MM.1S (cell line): ENCODE data around the gene RFX7.

ENCODE experiments used
- DNase-seq: peaks from one replicate; pipeline ENCODE4 v3.0.0-alpha.2; 2015
- H2AFZ ChIP-seq: fragments of 300-600 bp; sonication (generic); 2 replicates; pipeline ENCODE4 v1.6.0; 2016; ENCODE audit warnings: antibody characterized with exemption, low read length
- H3F3A ChIP-seq: fragments of 300-600 bp; sonication (generic); 2 replicates; pipeline ENCODE4 v1.6.1; 2016; ENCODE audit warnings: mild to moderate bottlenecking, antibody characterized with exemption, low read length, moderate library complexity, mixed read lengths; ENCODE audit not compliant: insufficient read depth
- H3K27ac ChIP-seq: fragments of 300-600 bp; sonication (generic); 2 replicates; pipeline ENCODE4 v1.5.1; 2016; ENCODE audit warnings: mild to moderate bottlenecking, low read length
- H3K27me3 ChIP-seq: fragments of 300-600 bp; sonication (generic); replicated peaks from 2 replicates; pipeline ENCODE4 v1.6.0; 2016; ENCODE audit warnings: low read length; ENCODE audit not compliant: insufficient read depth
- H3K36me3 ChIP-seq: fragments of 300-600 bp; sonication (generic); replicated peaks from 2 replicates; pipeline ENCODE4 v1.6.1; 2016; ENCODE audit warnings: mild to moderate bottlenecking, low read length, mixed read lengths; ENCODE audit not compliant: insufficient read depth
- H3K4me1 ChIP-seq: fragments of 300-600 bp; sonication (generic); 2 replicates; pipeline ENCODE4 v1.6.1; 2016; ENCODE audit warnings: low read length, mixed read lengths
- H3K4me2 ChIP-seq: fragments of 300-600 bp; sonication (generic); 2 replicates; pipeline ENCODE4 v1.6.0; 2016; ENCODE audit warnings: low read depth, low read length
- H3K4me3 ChIP-seq: fragments of 300-600 bp; sonication (generic); 2 replicates; pipeline ENCODE4 v1.5.1; 2016; ENCODE audit warnings: low read length, mixed read lengths
- H3K79me2 ChIP-seq: fragments of 300-600 bp; sonication (generic); 2 replicates; pipeline ENCODE4 v1.6.1; 2016; ENCODE audit warnings: mixed run types, low read length, mixed read lengths
- H3K9ac ChIP-seq: fragments of 300-600 bp; sonication (generic); 2 replicates; pipeline ENCODE4 v1.6.1; 2016; ENCODE audit warnings: low read length, mixed read lengths
- H3K9me2 ChIP-seq: fragments of 300-600 bp; sonication (generic); replicated peaks from 2 replicates; pipeline ENCODE4 v1.6.1; 2016; ENCODE audit warnings: mild to moderate bottlenecking, low read length, mixed read lengths; ENCODE audit not compliant: insufficient read depth
- H3K9me3 ChIP-seq: fragments of 300-600 bp; sonication (generic); replicated peaks from 2 replicates; pipeline ENCODE4 v1.6.1; 2016; ENCODE audit warnings: mild to moderate bottlenecking, low read length, mixed read lengths; ENCODE audit not compliant: insufficient read depth
- H4K20me1 ChIP-seq: fragments of 300-600 bp; sonication (generic); 2 replicates; pipeline ENCODE4 v1.6.1; 2016; ENCODE audit warnings: mild to moderate bottlenecking, low read length, moderate library complexity, mixed read lengths; ENCODE audit not compliant: insufficient read depth
- EZH2 ChIP-seq: fragments of 300-600 bp; sonication (generic); optimal IDR thresholded peaks from 2 replicates; pipeline ENCODE3; 2017; ENCODE audit warnings: low read depth, mild to moderate bottlenecking, antibody characterized with exemption, low read length, mixed read lengths
- EZH2phosphoT487 ChIP-seq: fragments of 300-600 bp; sonication (generic); IDR thresholded peaks from 2 replicates; pipeline ENCODE4 v1.6.1; 2018; ENCODE audit warnings: antibody characterized with exemption, low read length
- TF ChIP-seq, protein P1 (sequence below): fragments of 300-600 bp; sonication (generic); IDR thresholded peaks from 2 replicates; pipeline ENCODE4 v1.5.1; 2016; ENCODE audit warnings: antibody characterized with exemption, low read length, mixed read lengths

RFX7 gene

GRCh38 chr15:56202701-56203100, 41.0 kb downstream of the RFX7 start:
- H3F3A ChIP-seq = 0 out of 2 replicates have a peak, but pooled peaks cover 5% of the 10 kb centered on the region
- peaks cover 7% of the 10 kb centered on the region; the same call in 1 of the 2 replicates for H3K4me1 ChIP-seq
- H3K4me2 ChIP-seq = no peak overlapping the region
- H3K79me2 ChIP-seq = peaks cover 88% of the 10 kb centered on the region
- H3K9me2 ChIP-seq = no peaks in the 10 kb centered on the region
- no peak overlapping the region for H3K27ac ChIP-seq
- H3K4me3 ChIP-seq = no peak overlapping the region
- H4K20me1 ChIP-seq = peaks cover 40% of the 10 kb centered on the region
- TF ChIP-seq EZH2phosphoT487 (no peak), EZH2 (no peak)
- TF ChIP-seq, protein P1, sequence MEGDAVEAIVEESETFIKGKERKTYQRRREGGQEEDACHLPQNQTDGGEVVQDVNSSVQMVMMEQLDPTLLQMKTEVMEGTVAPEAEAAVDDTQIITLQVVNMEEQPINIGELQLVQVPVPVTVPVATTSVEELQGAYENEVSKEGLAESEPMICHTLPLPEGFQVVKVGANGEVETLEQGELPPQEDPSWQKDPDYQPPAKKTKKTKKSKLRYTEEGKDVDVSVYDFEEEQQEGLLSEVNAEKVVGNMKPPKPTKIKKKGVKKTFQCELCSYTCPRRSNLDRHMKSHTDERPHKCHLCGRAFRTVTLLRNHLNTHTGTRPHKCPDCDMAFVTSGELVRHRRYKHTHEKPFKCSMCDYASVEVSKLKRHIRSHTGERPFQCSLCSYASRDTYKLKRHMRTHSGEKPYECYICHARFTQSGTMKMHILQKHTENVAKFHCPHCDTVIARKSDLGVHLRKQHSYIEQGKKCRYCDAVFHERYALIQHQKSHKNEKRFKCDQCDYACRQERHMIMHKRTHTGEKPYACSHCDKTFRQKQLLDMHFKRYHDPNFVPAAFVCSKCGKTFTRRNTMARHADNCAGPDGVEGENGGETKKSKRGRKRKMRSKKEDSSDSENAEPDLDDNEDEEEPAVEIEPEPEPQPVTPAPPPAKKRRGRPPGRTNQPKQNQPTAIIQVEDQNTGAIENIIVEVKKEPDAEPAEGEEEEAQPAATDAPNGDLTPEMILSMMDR = no peak
- H3K36me3 ChIP-seq = no peaks in the 10 kb centered on the region
- H2AFZ ChIP-seq = no peak overlapping the region
- H3K27me3 ChIP-seq = 0 out of 2 replicates have a peak, but pooled peaks cover 4% of the 10 kb centered on the region
- H3K9me3 ChIP-seq = no peaks in the 10 kb centered on the region
- no peak overlapping the region for H3K9ac ChIP-seq
- no peak for DNase-seq

DNA sequence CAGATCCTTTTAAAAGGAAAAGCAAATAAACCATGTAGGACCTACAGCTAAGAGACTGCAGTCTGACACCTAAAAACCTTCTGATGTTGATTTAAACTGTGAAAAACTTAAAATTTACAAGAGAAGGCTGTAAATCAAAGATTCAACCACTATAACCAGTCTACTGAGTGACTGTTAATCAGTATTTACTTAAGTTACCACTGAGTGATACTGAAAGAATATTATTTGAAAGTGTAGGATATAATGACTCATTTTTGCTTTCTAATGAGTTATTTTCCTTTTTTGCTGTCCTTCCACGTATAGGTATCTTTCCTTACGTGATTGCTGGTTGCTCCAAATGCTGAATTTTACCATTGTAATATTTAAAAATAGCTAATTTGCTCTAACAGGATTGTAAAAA, 44.6 kb downstream of the RFX7 start:
- no peak overlapping the region for H3K4me3 ChIP-seq
- no peaks in the 10 kb centered on the region for H3K27me3 ChIP-seq
- H3K4me1 ChIP-seq = no peaks in the 10 kb centered on the region
- no peaks in the 10 kb centered on the region for H3F3A ChIP-seq
- TF ChIP-seq, protein P1 = no peak
- TF ChIP-seq EZH2phosphoT487 = no peak
- TF ChIP-seq EZH2 = no peak
- H3K4me2 ChIP-seq = no peak overlapping the region
- no peak for DNase-seq
- no peak overlapping the region for H3K9ac ChIP-seq
- no peaks in the 10 kb centered on the region for H3K9me3 ChIP-seq
- H3K36me3 ChIP-seq = no peaks in the 10 kb centered on the region
- H2AFZ ChIP-seq = no peak overlapping the region
- no peak overlapping the region for H3K27ac ChIP-seq
- no peaks in the 10 kb centered on the region for H3K9me2 ChIP-seq
- peaks cover 77% of the 10 kb centered on the region for H3K79me2 ChIP-seq
- peaks cover 18% of the 10 kb centered on the region; the same call in 1 of the 2 replicates for H4K20me1 ChIP-seq

GRCh38 chr15:56194035-56194434, 49.6 kb downstream of the RFX7 start:
- Histone ChIP-seq H4K20me1 (peaks cover 3% of the 10 kb centered on the region; the same call in 1 of the 2 replicates), H3K36me3 (no peaks in the 10 kb centered on the region), H3K4me3 (no peak overlapping the region), H3K27me3 (no peaks in the 10 kb centered on the region), H3K9me3 (no peaks in the 10 kb centered on the region), H3K79me2 (peaks cover 76% of the 10 kb centered on the region), H3K9ac (no peak overlapping the region), H3K4me2 (no peak overlapping the region), H3K4me1 (no peaks in the 10 kb centered on the region), H3F3A (no peaks in the 10 kb centered on the region), H2AFZ (no peak overlapping the region), H3K9me2 (no peaks in the 10 kb centered on the region), H3K27ac (no peak overlapping the region)
- TF ChIP-seq, protein P1 = no peak
- no peak for TF ChIP-seq EZH2
- TF ChIP-seq EZH2phosphoT487 = no peak
- no peak for DNase-seq
